ENCODE data around the gene GRK4.
"Not testable (repeated sequence)": the region's sequence is repeated elsewhere in the genome, so short reads cannot be mapped to it uniquely, and the experiment has no call there.

The GRK4 gene

DNA sequence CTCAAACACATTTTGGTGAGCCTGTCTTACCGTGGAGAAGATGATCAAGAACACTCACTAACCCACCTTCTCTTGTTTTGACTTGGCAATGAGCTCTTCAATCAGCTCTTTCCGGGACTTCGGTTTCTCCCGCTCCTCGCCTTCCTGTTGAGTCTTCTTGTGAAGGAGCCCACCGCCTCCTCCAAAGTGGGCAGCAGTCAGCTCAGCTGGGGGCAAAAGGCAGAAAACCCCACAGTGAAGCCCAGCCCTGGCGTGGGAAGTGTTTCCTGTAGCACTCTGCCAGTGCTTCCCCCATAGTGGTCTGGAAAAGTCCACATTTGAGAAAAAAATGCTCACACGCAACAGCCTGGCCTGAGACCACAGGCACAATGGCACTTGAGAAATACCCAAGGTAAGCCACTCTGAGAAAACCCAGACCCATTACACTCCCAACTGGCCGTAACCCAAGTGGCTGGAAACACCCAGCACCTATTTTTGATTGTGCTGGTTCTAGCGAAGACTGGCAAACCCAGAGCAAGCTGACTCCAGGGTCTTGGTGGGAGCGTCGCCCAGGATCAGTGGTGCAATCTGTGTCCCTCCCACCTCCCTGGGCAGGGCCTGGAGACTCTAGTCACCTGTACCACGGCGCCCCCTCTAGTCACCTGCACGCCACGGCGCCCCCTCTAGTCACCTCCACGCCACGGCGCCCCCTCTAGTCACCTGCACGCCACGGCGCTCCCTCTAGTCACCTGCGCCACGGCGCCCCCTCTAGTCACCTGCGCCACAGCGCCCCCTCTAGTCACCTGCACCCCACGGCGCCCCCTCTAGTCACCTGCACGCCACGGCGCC, 8.8 kb upstream of the GRK4 start:
- no peak overlapping the region for H3K4me3 ChIP-seq (ENCODE audit: low read depth, low read length)
- DNase-seq (ENCODE audit: low read depth): no peak

DNA sequence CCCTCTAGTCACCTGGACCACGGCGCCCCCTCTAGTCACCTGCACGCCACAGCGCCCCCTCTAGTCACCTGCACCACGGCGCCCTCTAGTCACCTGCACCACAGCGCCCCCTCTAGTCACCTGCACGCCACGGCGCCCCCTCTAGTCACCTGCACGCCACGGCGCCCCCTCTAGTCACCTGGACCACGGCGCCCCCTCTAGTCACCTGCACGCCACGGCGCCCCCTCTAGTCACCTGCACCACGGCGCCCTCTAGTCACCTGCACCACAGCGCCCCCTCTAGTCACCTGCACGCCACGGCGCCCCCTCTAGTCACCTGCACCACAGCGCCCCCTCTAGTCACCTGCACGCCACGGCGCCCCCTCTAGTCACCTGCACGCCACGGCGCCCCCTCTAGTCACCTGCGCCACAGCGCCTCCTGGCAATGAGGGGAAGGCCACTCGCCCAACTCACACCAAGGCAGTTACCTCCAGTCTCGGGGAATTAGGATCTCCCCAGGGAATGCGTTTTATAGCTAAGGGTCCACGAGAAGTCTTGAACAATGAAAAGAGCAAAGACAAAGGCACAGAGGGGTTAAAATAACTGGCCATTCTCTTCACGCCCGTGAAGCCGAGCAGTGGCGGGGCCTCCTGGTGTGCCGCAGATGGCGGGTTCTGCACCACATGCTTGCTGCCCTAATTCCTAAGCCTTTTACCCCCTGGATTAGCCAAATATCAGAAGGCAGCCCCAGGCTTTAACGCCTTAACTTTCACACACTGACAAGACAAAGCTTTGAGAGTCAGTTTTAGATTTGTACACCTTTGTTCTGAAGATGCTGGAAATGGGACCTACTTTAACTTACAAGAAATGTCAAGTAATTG, 8.0 kb upstream of the GRK4 start:
- DNase-seq (ENCODE audit: low read depth); H3K4me3 ChIP-seq (ENCODE audit: low read depth, low read length): not testable (repeated sequence)

DNA sequence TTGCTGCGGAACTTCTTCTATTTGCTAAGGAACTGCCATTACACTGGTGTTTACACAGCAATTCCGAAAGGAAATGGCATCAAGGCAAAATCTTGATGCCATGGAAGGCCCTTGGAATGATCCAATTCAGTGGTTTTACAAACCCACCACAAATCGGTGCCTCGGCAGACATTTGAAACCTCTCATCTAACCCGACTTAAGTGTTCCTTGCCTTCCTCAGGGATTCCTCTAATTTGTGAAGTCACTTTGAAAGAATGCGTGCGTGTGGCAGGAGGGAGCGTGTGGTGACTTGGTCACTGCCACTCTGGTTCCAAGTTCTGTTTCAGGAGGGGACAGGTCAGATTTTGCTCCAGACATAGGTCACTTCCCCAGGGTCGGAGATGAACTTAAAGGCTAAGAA, 4.9 kb upstream of the GRK4 start:
- H3K4me3 ChIP-seq (ENCODE audit: low read depth, low read length): no peak overlapping the region
- DNase-seq (ENCODE audit: low read depth): no peak

DNA sequence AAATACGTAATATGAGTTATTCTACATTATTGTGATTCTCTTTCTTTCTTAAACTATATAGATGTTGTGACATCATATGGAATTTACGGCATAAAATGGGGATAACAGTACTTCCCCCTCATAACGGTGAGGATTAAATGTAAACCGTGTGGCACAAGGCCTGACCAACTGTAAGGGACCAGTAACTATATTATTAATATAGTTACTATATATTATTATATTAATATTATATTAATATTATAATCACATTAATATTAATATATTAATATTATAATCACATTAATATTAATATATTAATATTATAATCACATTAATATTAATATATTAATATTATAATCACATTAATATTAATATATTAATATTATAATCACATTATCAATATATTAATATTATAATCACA, 2.9 kb upstream of the GRK4 start:
- H3K4me3 ChIP-seq (ENCODE audit: low read depth, low read length); DNase-seq (ENCODE audit: low read depth): not testable (repeated sequence)

DNA sequence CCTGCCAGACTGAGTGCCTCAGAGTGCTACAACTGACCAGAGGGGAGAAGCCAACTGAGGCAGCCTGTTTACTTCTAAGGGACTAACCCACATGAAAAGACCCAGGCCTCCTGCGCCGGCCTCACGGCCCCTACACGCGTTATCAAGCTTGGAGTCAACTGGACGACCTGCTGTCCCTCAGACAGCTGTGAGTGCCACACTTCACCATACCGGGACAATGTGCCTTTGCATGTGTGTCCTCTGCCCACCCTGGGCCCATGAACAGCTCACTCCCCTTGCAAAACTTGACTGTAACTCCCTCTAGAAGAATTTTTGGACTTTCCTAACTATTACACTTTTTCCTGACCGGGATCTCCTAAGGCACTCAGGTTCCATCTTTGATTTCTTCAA, 2.0 kb upstream of the GRK4 start:
- H3K4me3 ChIP-seq (ENCODE audit: low read depth, low read length): peak overlapping the region; percentile 78
- DNase-seq (ENCODE audit: low read depth): no peak

DNA sequence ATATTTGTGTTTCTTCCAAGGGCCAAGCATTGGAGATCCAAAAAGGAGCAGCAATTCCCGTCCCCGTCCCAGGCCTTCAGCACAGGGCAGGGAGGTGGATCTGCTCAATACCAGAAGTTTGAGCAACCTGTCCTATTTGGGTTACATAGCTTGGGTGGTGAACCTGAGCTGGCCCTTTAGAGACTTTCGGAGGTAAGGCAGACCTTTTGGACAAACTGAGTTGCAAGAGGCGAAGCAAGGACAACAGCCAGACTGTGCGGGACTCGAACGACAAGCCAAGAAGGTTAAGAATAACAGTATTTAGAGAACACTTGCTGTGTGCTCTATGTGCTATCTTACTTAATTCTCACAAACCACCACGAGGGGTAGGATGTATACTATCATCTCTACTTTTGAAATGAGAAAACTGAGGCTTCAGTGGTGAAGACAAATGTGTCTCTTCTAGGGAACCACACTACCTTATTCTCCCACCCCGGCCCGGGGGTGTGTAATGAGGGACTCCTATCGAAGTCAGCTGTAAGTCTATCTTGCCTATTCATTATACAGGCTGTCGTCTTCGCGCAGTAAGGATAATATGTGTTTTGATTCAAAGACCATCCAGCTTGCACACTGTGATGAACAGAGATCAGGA, 1.4 kb upstream of the GRK4 start:
- no peak for DNase-seq (ENCODE audit: low read depth)
- peak overlapping the region; percentile 78 for H3K4me3 ChIP-seq (ENCODE audit: low read depth, low read length)

DNA sequence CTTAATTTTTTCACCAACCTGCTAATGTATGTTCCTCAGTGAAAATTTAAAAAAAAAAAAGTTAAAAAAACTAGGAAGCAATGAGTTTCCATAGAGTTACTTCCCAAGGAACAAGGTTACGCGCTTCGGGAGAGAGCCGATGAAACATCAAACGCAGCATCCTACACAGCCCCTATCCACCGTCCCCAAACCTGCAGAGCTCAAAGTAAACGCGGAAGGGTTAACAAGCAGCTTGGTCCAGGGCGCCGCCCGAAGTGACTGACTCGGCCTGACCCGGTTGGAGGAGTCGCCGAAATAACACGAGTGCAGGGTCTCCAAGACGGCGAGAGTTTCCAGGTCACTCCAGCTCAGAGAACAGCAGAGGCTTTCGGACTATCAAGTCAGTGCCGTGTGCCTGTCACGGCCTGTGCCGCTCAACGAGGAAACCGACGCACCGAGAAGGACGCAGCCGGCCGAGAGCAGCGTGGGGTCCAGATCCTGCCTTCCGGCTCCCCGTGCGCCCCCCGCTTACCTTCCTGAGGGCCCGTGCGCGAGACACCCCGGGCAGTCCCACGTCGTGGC, 677 bp upstream of the GRK4 start:
- peak overlapping the region; percentile 78 for H3K4me3 ChIP-seq (ENCODE audit: low read depth, low read length)
- no peak for DNase-seq (ENCODE audit: low read depth)

DNA sequence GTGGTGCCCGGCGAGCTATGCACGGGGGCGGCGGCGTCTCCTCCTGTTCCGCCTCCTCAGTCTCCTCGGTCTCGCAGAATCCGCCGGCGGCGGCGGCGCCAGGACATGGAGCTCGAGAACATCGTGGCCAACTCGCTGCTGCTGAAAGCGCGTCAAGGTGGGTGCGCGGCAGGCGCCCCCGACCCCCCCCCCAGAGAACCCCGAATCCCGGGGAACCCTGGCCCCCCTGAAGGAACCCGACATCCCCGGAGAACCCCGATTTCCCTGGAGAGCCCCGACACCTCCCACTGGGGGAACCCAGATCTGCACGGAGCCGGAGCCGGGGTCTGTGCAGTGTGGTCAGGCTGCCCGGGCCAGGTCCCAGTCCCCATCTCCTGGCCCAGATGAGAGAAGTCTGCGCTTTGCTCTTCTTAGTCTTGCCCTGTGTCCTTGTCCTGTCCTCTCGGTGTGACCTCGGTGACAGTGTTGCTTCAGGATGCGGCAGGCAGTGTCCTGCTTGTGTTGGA, 648 bp downstream of the GRK4 start:
- no peak for DNase-seq (ENCODE audit: low read depth)
- peak overlapping the region; percentile 78 for H3K4me3 ChIP-seq (ENCODE audit: low read depth, low read length)

DNA sequence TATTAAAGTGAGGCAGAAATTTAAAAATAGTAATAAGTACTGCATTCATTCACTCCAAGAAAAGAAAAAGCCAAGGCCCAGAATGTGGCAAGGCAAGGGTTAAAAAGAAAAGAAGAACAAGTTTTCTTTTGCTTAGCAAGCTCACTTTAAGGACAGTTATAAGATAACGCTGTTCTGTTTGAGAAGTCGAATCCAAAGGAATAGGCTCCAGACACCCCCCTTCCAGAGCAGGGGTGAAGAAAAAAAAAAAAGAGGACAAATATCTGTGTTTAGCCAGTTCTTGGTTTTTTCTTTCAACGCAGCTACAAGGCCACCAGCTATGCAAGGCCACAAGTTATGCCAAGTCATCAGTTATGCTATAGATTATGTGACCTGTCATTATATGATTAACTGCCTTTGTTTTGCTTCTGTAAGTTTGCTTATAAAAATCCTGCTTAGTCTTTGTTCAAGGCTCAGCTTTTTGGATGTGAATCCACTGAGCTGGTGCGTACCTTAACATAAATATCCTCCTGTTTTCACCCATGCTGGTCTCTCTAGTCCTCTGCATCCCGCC, 1.4 kb downstream of the GRK4 start:
- peak overlapping the region; percentile 78 for H3K4me3 ChIP-seq (ENCODE audit: low read depth, low read length)
- no peak for DNase-seq (ENCODE audit: low read depth)

DNA sequence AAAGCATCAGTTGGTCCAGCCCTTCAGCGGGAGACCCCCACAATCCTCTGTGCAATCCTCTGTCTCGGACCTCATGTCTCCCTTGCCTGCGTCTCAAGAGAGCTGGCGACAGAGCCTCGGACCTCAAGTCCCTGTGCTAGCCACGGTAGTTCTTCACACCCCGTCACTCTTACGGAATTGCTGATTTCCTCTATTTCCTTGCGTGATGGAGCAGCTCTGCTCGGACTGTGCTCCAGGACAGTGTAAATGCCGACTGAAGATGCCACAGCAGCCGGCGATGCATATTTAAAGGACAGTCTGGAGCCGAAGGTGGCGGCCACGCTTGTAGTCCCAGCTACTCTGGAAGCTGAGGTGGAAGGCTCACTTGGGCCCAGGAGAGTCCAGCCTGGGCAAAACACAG, 1.9 kb downstream of the GRK4 start:
- no peak for DNase-seq (ENCODE audit: low read depth)
- H3K4me3 ChIP-seq (ENCODE audit: low read depth, low read length): no peak overlapping the region

DNA sequence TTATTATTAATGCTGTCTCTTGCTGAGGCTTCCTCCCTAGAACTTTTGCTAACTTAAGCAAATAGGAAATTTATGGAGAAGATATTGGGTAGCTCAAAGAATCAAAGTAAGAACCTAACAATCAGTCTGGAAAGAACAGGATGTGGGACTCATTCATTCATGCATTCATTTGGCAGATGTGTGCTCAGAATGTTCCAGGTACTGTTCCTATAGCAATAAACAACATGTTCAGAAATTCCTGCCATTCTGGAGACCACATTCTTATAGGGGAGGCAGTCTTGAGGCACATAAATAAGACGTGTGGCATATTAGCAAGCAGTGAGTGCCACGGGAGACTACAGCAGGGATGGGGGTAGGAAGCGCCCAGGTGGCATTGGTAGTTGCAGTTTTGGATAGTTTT, 5.0 kb downstream of the GRK4 start:
- DNase-seq (ENCODE audit: low read depth): no peak

DNA sequence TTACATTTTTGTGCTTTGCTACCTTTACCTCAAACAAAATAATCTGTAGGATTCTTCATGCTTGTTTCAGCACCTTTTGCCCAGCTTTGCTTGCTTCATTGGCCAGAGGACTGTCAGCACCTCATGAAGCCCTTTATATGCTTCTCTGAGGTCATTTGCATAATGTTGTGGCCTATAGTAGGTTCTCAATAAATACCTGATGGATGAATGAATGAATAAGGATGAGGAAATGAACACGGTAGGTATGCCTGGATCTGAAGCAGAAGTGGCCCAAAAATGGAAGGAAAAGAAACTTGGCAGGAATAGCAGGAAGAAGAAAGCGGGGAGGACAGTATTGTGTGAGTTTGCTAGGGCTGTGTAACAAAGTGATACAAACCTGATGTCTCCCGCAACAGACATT, 7.9 kb downstream of the GRK4 start:
- H3K4me3 ChIP-seq (ENCODE audit: low read depth, low read length): no peak overlapping the region
- DNase-seq (ENCODE audit: low read depth): no peak

More for the DNA sequence above, 5.0 kb downstream of the GRK4 start:
- no peak overlapping the region for H3K4me3 ChIP-seq (ENCODE audit: low read depth, low read length)

DNA sequence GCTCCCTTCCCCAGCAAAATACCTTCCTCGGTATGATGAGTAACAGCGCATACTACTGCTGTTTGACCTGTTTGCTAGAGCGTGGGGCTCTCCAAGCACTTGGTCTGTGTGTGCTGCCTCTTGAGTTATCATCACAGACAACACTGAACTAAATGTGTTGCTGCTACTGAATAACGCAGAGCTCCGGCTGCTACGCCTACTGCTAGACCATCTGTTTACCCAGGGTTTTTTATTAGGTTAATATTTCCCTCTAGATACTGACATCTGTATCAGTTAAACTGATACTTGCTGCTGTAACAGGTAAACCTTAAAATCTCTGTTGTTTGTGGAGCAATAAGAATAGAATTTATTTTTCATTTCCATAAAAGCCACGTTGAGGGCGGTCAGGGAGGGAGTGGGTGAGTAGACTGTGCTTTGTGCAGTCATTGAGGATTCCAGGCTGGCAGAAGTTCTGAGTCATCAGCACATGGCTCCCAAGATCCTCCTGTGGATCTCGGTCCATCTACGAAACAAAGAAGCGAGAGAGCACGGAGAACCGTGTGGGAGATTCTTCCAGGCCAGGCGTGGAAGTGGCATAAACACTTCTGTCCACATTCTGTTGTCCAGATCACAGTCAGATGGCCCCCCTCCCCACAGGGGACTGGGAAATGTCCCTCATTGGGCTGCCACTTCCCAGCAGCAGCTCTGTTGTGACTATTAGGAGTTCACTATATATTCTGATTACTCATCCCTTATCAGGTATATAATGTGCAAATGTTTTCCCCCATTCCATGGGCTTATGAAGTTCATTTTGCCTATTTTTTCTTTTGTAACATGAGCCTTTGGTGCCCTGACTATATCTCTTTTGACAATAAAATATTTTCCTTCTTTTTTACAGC, 14.1 kb downstream of the GRK4 start:
- no peak overlapping the region for H3K4me3 ChIP-seq (ENCODE audit: low read depth, low read length)
- no peak for DNase-seq (ENCODE audit: low read depth)

DNA sequence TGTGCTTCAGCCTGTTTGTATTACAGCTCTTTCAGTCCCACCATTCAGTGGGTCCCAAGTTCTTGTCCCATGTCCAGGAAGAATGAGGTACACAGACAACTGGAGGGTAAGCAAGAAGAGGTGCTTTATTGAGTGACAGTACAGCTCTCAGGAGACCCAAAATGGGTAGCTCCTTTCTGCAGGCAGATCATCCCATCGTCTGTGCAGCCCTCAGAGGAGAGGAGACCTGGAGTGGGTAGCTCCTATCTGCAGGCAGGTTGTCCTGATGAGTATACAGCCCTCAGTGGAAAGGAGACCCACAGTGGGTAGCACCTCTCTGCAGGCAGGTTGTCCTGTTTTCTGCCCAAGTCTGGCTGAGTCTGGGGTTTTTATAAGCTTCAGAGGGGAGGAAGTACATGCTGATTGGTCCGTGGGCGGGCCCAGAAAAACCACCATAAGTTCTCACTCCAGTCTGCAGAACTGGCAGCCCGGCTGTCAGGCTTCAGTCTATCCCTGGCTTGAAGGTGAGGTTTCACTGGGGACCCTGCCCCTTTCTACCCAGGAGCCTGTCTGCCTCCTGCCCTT, 18.0 kb downstream of the GRK4 start:
- no peak overlapping the region for H3K4me3 ChIP-seq (ENCODE audit: low read depth, low read length)
- no peak for DNase-seq (ENCODE audit: low read depth)

DNA sequence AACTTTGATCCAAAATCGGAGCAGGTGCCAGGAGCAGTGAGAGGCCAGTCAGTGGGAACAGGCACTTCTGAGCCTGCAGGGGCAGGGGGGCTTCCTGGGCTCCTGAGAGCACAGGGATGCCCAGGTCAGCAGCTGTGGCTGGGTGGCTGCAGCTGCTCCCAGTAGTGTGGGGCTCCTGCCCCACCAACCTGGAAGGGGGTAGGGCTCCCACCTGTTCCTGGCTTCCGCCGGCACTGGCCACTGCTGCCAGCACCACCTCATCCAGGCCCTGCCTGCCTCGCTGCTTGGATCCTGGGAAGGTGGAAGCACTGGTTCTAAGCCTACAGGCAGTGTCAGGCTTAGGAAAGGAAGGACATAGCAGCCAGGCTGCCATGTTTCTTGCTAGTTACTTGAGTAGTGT, 18.6 kb downstream of the GRK4 start:
- no peak overlapping the region for H3K4me3 ChIP-seq (ENCODE audit: low read depth, low read length)
- DNase-seq (ENCODE audit: low read depth): no peak

DNA sequence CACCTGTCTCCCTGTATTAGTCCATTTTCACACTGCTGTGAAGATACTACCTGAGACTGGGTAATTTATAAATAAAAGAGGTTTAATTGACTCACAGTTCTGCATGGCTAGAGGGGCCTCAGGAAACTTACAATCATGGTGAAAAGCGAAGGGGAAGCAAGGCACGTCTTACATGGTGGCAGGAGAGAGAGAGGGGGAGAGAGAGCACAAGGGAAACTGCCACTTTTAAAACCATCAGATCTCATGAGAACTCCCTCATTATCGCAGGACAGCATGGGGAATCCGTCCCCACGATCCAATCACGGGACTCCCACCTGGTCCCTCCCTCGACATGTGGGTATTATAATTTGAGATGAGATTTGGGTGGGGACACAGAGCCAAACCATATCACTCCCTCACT, 20.3 kb downstream of the GRK4 start:
- not testable (repeated sequence) for DNase-seq (ENCODE audit: low read depth); H3K4me3 ChIP-seq (ENCODE audit: low read depth, low read length)

DNA sequence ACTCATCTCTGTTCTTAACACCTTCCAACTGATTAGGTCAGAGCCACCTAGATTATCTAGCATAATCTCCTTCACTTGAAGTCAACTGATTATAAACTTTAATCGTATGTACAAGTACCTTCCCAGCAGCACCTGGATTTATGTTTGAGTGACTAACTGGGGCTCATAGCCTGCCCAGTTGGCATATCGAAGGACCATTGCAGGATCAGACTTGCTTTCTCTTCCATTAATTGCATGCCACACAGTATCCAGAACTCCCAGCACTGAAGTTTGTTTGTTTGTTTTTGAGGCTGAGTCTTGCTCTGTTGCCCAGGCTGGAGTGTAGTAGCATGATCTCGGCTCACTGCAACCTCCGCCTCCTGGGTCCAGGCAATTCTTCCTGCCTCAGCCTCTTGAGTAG, 27.9 kb downstream of the GRK4 start:
- no peak for DNase-seq (ENCODE audit: low read depth)
- H3K4me3 ChIP-seq (ENCODE audit: low read depth, low read length): no peak overlapping the region

DNA sequence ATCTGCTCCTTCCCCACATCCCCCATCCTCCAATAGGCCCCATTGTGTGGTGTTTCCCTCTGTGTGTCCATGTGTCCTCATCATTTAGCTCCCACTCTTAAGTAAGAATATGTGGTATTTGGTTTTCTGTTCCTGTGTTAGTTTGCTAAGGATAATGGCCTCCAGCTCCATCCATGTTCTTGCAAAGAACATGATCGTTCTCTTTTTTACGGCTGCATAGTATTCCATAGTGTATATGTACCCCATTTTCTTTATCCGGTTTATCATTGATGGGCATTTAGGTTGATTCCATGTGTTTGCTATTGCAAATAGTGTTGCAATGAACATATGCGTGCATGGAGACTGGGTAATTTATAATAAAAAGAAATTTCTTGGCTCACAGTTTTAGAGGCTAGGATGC, 31.5 kb downstream of the GRK4 start:
- H3K4me3 ChIP-seq (ENCODE audit: low read depth, low read length): no peak overlapping the region
- no peak for DNase-seq (ENCODE audit: low read depth)

All from skeletal muscle cell (primary cell).